GM21737 (cell line): ENCODE measurements around the gene ATL3.
"Not testable (repeated sequence)": the region's sequence is repeated elsewhere in the genome, so short reads cannot be mapped to it uniquely, and the experiment has no call there.

ENCODE experiments used
- ATAC-seq: cut with Tn5 transposase; IDR thresholded peaks from one replicate; pipeline ENCODE4 v1.9.1; 2021; ENCODE audit warnings: mild to moderate bottlenecking, moderate library complexity; ENCODE audit not compliant: unreplicated experiment

ATL3 gene

DNA sequence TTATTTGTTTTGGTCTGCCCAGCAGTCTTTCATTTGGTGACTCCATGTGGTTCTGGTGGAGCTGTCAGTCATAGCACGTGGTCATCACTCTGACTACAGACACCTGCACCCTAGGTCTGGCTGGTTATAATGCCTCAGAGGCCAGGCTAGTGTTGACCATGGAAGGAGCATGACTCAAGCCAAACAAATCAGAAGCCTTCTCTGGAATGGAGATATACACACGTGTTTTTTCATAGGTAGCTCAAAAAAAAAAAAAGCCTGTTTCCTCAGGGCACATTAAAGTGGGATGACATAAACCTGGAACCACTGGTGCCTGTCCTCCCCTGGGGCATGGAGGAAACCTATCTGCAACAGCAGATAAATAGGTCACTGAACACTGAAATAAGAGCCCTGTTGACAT lies 48.9 kb downstream of the ATL3 start:
- ATAC-seq, result no peak

DNA sequence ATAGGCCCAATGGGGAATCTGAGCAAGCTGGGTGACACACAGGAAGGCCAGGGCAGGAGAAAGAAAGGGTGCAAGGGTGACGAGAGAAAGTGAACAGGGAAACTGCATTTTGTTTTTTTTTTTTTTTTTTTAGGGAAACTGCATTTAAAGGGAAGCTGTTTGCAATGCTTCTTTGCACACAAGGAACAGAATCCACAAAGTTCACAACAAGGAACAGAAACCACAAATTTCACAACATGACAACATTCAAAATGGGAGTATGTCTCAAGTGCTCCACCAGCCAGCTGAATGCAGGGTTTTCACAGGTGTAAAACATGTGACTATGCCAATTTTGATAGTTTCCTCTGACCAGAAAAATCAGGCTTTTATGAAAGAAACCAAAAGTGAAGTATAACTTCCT lies 50.1 kb downstream of the ATL3 start:
- no peak for ATAC-seq

DNA sequence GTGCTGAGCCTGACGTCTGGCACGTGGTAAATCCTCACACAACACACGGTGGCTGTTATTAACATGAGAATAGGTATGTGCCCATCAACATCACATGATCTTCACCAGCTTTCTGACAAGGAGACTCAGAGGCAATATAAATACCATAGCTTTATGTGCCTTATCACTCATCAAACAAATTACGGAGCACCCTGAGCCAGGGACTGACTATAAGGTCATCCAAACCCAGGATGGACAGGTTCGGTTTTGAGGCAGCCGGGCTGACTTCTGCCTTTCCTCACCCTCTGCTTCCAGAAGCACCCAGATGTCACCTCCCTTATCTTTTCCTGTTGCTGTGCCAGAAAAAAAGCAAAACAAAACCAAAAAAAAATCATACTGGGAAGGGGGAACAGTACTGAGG lies 51.2 kb downstream of the ATL3 start:
- no peak for ATAC-seq

DNA sequence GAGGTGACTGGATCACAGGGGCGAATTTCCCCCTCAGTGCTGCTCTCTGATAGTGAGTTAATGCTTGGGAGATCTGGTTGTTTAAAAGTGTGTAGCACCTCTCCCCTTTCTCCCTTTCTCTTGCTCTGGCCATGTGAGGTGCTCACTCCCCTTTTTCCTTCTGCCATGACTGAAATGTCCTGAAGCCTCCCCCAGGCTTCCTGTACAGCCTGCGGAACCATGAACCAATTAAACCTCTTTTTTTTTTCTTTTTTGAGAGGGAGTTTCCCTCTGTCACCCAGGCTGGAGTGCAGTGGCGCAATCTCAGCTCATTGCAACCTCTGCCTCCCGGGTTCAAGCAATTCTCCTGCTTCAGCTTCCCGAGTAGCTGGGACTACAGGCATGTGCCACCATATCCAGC lies 53.5 kb downstream of the ATL3 start:
- ATAC-seq, result not testable (repeated sequence)

DNA sequence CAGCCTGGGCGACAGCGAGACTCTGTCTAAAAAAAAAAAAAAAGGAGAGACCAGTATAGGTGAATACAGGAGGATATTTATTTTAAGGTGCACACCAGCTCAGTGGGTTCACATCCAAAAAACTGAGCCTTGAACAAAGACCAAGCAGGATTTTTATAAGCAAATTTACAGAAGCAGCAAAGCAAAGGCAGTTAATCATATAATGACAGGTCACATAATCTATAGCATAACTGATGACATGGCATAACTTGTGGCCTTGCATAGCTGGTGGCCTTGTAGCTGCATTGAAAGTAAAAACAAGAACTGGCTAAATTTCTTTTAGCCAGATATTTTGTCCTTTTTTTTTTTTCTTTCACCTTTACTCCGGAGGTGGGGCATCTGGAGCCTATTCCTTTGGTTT lies 54.2 kb downstream of the ATL3 start:
- ATAC-seq, result no peak

DNA sequence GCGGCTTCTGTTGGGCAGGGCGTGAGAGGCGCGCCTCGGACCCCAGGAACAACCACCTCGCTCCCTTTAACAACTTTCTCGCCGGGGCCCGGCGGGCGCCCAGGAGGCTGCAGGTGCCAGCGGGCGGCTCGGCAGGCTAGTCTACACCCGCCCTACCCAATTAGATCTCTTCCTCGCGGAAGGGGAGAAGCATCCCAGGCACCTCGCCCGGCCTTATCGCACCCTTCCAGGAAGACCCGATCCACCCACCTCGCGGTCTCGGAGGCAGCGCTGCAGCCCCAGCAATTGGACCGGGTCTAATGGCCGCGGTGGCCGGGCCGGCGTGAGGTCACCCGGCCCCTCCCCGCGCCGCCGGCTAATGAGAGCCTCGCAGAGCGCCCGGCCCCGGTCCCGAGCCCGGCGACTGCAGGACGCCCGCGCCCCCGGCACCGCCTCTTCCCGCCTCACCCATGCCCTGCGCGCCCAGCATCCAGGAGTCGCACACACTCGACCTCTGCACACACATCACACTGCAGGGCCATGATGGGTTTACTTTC lies 57.0 kb downstream of the ATL3 start, which contains the start of gene PLAAT3:
Gene PLAAT3, minus strand, starts transcription at position 298 of the 536 bp plus-strand sequence. CDS start 419 bp downstream, outside the sequence.
- no peak for ATAC-seq

DNA sequence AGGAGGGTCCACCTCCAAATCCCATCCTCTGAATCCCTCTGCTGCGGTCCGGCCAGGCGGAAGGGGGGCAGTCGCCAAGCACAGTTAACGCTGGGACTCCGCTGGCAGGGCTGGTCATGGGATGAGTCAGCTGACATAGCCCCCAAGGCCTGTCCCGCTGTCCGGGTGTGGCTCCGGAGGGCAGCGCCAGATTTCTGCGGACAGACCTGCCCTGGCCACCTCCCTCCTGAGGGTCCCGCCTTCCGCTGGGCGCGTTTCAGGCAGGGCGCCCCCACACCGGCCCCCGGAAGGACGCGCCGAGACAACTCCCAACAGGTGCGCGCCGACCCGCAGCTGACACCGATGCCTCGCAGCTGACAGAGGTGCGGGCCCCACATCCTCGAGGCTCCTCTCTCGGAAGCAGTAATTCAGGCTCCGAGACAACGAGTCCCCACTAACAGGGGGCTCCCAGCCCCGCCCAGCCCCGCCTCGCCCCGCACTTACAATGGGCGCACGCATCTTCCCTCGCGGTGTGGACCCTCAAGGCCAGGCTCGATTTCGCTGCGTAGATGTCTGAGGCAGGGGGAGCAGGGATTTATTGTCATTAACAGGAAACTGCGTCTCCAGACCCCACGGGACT lies 57.5 kb downstream of the ATL3 start:
- no peak for ATAC-seq

DNA sequence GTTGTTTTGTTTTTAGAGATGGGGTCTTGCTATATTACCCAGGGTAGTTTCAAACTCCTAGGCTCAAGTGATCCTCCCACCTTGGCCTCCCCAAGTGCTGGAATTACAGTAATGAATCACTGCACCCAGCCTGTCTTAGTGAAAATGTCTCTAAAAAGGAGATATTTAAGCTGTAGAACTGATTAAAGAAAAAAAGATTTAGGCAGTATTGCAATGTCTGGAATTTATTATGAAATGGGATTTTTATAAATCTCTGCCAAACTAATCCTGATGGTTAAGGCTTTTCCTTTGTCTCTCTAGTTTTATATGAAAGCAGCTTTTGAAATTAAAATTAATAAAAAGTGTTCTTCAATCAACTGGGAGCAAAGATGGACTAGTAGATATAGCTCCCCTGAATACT lies 59.0 kb downstream of the ATL3 start:
- ATAC-seq, result no peak

DNA sequence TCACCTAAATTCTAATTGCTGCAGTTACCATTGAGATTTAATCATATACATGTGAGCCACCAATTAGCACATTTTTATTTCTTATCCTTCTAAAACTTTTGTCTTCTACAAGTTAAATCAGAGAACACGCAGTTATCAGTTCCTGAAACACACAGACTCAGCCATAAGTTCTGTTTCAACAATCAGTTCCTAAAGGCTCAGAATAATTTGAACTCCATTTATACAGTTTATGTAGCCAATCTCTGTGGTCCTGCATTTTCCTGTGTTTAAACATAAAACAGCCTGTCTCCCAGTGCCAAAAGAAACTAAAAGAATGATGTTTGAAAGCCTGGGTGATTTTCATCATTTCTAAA lies 59.8 kb downstream of the ATL3 start:
- no peak for ATAC-seq

DNA sequence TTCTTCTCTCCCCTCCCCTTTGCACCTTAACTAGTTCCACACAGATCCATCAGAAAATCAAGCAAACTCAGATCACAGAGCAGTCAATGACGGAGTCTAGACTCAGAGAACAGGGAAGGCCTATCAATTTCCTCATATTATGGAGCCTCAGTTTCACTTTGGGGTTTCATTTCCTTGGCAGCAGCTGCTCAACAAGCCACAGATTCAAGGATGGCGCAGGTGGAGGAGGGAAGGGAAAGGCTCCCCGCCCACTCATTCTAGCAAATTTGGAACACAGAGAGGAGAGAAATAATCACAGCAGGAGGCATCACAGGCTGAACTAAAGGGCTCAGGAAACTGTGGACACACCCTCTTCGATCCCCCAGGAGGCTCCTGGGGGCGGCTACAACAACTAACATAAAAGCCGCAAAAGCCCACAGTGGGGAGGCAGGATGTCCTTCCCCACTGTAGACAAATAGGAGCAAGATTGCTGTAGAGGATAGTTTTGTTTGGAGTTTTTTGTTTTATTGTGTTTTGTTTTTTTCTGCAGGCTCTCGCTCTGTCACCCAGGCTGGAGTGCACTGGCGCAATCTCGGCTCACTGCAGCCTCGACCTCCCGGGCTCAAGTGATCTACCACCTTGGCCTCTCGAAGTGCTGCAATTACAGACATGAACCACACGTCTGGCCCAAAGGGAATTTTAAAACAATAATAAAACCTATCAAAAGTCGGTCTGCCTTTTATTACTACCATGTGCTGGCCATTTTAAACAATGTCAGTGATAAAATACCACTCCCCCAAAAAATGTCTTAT lies 60.4 kb downstream of the ATL3 start:
- no peak for ATAC-seq

DNA sequence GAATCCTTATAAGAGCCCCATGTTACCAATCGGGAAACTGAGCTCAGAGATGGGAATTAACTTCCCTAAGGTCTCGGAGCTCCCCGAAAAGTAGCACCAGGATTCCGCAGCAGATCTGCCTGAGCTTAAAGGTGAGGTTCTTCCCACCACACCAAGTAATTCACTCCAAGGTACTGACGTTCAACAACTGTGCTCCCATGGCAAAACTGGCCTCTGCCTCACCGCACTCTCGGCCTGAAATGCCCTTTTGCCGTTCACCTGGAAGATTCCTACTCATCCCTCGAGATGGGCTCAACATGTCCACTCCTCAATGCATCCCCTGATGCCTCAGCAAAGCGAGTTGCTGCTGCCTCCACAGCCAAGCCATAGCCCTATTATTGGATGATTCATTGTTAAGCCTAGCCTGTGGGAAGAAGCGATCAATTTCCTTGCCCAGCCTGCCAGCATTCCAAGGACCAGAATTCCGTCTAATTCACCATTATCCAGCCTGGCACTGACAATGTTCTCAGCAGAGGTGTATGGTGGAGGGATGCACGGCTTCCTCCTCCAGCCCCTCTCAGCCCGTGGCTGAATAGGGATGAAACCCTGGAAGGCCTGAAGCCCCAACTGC lies 61.1 kb downstream of the ATL3 start:
- ATAC-seq, result no peak

DNA sequence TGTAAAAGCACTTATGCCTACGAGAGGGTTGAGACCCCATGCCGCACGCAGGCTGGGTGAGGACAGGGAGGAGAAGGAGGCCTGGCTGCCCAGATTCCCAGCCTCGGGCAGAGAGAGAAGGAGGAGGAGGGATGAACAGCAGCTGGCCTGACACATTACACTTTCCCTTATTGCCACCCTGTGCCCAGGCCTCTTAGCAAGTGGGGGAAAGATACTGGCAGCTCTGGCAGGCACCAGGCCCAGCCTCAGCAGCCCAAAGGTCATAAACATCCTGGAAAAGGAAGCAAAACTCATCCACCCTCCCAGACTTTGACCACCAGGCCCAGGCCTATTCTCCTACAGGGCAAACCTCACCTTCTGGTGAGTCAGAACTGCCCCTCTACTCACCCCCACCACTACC lies 61.6 kb downstream of the ATL3 start:
- ATAC-seq, result no peak

DNA sequence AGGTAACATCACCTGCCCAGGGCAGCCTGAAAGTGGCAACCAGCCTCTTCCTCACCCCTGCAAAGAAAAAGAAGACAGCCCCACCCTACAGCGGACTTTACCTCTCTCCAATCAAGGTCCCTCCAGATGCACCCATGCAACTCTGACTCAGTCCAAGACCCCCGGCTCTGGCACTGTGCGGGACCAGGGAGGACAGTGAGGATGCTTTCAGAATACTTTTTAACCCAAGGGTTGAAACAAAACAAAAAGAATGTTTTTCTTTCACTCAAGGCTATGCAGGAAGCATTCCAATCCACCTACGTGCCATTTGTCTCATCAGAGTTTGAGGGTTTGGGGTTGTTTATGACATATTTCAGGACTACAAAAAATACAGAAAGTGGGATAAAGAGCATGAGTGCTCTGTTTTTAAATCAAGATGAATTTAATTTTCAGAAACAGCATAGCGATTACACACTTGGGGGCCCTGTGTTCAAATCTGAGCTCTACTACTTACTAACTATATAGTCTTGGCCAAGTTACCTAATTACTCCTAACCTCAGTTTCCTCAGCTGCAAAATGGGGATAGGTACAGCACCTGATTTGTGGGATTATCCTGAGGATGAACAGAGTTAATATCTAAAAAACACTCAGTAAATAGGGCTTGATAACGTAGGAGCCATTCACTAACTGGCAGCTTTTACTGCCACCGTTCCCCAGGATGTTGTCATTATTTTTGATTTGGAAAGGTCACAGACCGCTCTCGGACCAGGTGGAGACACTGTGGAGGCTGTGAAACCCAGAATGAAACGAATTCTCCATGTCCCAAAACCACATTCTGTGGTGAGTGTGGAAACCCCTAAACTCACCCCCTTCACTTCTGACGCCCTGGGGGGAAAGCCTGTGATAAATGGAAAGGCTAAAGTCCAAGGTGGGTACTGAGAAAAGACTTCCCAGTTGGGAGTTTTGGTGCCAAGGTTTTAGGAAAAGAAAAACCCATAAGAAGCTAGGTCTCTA lies 62.5 kb downstream of the ATL3 start:
- ATAC-seq, result no peak

DNA sequence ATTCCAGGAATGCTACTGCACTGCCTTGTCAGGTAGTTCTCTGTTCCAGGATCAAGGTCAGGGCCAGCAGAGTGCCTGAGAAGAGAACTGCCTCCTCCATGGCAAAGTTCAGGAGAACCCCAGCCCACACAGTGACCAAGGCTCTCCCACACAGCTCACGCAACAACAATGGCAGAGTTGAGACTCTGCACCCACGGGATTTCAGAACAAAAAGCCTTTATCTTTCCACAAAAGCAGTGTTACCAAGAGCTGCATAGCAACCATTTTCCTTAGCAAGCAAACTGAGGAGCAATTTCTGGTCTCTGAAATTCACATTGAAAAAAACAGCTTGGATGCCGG lies 68.0 kb downstream of the ATL3 start:
- no peak for ATAC-seq

DNA sequence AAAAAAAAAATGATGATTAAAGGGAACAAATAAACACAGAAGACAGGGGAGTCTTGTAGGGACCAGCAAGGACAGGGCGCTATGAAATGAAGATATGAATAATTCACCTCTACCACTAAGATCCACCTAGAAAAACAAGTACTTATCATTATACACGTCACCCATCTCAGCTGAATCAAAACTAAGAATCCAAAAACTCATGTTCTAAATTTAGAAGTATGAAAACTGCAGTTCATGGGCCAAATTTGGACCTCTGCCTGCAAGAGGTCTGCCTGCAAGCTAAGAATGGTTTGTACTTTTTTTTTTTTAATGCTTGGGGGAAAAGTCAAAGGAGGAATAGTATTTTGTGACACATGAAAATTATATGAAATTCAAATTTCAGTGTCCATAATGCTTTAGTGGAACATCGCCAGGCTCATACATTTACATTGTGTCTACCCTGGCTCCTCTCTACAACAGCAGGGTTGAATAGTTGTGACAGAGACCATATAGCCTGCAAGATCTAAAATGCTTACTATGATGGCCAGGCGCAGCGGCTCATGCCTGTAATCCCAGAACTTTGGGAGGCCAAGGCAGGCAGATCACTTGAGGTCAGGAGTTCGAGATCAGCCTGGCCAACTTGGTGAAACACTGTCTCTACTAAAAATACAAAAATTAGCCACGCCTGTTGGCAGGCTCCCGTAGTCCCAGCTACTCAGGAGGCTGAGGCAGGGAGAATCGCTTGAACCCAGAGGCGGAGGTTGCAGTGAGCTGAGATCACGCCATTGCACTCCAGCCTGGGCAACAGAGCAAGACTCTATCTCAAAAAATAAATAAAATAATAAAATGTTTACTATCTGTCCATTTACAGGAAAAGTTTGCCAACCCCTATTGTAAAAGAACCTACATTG lies 68.6 kb downstream of the ATL3 start:
- ATAC-seq, result not testable (repeated sequence)

DNA sequence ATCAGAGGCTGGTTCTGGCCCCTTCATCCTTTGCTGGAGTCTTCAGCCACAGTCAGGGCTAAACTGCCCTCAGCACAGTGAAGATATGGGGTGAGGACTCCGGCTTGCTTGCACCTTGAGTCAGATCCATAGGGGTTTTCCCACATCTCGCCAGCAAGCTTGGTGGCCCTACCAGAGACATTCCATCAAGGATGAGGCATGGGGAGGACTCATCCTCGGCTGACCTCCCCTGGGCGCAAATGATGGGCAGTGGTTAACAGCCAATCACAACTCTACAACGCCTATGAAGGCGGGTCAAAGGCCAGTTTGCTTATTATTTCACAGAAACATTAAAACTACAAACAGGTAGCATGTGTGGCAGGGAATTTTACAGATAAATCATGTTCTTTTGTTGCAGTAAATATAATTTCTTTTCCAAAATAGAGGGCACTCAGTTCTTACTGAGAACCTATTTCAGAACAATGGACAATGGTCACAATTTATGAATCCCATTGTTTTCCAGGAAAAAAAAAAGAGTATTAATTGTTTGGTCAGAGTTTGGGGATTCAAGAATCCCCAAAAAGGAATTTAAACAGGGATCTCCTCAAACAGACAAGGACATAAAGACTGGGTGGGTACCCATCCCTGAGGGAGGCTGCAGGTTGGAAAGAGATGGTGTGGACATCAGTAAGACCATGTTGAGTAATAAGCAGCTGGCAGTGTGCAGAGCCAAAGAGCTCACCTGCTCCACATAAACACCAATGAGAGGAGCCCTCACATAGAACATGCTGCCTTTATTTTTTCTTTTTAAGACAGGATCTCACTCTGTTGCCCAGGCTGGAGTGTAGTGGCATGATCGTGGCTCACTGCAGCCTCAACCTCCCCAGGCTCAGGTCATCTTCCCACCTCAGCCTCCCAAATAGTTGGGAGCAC lies 71.7 kb downstream of the ATL3 start:
- no peak for ATAC-seq

DNA sequence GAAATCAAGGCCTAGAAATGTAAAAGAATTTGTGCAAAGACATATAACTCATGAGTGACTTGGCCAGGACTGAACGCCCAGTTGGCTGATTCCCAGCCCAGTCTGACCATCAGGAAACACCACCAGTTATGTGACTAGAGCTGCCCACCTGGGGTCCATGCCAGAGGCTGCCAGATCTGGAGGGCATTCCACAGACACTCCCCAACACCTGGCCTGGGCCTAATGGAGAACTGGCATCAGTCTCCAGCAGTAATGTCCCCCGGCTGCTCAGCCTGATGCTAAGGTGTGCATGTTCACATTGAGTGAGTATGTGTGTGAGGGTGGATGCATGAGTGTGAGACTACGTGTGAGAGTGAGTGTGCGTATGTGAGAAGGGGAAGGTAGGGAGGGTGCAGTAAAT lies 72.6 kb downstream of the ATL3 start:
- no peak for ATAC-seq

DNA sequence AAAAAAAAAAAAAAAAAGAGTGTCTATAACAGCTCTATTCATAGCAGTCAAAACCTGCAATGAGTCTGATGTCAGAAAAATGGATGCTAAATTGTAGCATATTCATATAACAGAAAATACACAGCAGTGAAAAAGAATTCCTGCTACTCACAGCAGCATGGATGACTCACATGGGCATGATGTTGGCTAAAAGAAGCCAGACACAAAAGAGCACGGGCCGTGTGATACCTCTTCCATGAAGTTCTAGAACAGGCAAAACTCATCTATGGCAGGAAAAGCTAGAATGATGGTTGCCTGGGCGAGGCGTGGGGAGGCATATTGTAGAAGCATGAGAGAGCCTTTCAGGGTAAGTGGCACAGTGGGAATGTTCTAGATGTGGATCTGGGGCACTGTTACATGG lies 75.9 kb downstream of the ATL3 start:
- no peak for ATAC-seq

DNA sequence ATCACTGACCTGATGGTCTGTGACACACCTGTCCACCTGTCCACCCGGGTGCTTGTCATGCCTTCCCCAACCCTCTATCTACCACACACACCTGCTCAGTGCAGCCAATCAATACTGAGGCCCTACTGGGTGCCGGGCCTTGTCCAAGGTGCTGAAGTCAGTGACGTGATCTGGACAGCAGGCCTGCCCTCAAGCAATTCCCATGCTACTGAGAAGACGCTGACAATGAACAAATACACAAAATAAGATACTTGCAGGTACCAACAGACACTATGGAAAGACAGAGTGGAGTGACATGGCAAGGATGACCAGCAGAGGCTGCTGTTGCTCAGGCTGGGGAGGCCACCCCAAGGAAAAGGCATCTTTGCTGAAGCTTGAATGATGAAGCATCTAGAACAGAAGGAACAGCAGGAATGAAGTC lies 78.2 kb downstream of the ATL3 start:
- no peak for ATAC-seq
